H9 (cell line): ENCODE data around the gene GGT5. TPM values are rescaled to one million over a fixed set of nuclear protein-coding genes. Genes with fewer than 3 reads are reported as not detected.

Experiments
- DNase-seq: peaks from one replicate; pipeline ENCODE4 v3.0.0-alpha.2; 2017
- H2AFZ ChIP-seq: one replicate; pipeline ENCODE4 v1.6.1; 2013; ENCODE audit warnings: mild to moderate bottlenecking, low read length, control low read depth, moderate library complexity
- H2AK5ac ChIP-seq: 2 replicates; pipeline ENCODE4 v1.6.1; 2013; ENCODE audit warnings: low read length, control low read depth, mixed read lengths; ENCODE audit not compliant: insufficient read length
- H2BK120ac ChIP-seq: one replicate; pipeline ENCODE4 v1.6.1; 2013; ENCODE audit warnings: low read depth, mild to moderate bottlenecking, low read length, control low read depth, inconsistent platforms; ENCODE audit not compliant: poor library complexity, severe bottlenecking
- H2BK12ac ChIP-seq: 2 replicates; pipeline ENCODE4 v1.6.1; 2013; ENCODE audit warnings: low read length, control low read depth, mixed read lengths, low read depth; ENCODE audit not compliant: insufficient read length
- H2BK15ac ChIP-seq: 2 replicates; pipeline ENCODE4 v1.6.1; 2013; ENCODE audit warnings: low read depth, low read length, control low read depth
- H2BK20ac ChIP-seq: one replicate; pipeline ENCODE4 v1.6.1; 2013; ENCODE audit warnings: low read depth, mild to moderate bottlenecking, low read length, control low read depth, inconsistent platforms; ENCODE audit not compliant: poor library complexity, severe bottlenecking
- H2BK5ac ChIP-seq: 2 replicates; pipeline ENCODE4 v1.6.1; 2013; ENCODE audit warnings: low read length, control low read depth, mixed read lengths; ENCODE audit not compliant: insufficient read length
- H3K14ac ChIP-seq: 2 replicates; pipeline ENCODE4 v1.6.1; 2013; ENCODE audit warnings: low read length, control low read depth; ENCODE audit not compliant: insufficient read depth
- H3K18ac ChIP-seq: 2 replicates; pipeline ENCODE4 v1.6.1; 2013; ENCODE audit warnings: low read depth, mild to moderate bottlenecking, mixed read lengths, low read length, control low read depth; ENCODE audit not compliant: insufficient read length
- H3K23ac ChIP-seq: 2 replicates; pipeline ENCODE4 v1.6.1; 2013; ENCODE audit warnings: low read length, control low read depth, mixed read lengths, low read depth; ENCODE audit not compliant: insufficient read length
- H3K23me2 ChIP-seq: 2 replicates; pipeline ENCODE4 v1.6.1; 2013; ENCODE audit warnings: low read depth, mild to moderate bottlenecking, mixed read lengths, low read length, control low read depth; ENCODE audit not compliant: insufficient read length, poor library complexity, severe bottlenecking
- H3K27ac ChIP-seq: 2 replicates; pipeline ENCODE4 v1.5.1; 2013; ENCODE audit warnings: low read length, control low read depth, mixed read lengths, low read depth; ENCODE audit not compliant: insufficient read length
- H3K27me3 ChIP-seq: 2 replicates; pipeline ENCODE4 v1.6.1; 2013; ENCODE audit warnings: low read length, control low read depth, inconsistent platforms; ENCODE audit not compliant: insufficient read depth
- H3K4ac ChIP-seq: 2 replicates; pipeline ENCODE4 v1.6.1; 2013; ENCODE audit warnings: low read depth, mild to moderate bottlenecking, control low read depth, inconsistent platforms, low read length, moderate library complexity
- H3K4me1 ChIP-seq: 2 replicates; pipeline ENCODE4 v1.6.1; 2013; ENCODE audit warnings: low read length, control low read depth, inconsistent platforms; ENCODE audit not compliant: insufficient read depth
- H3K4me2 ChIP-seq: 2 replicates; pipeline ENCODE4 v1.6.1; 2013; ENCODE audit warnings: low read length, control low read depth, mixed read lengths; ENCODE audit not compliant: insufficient read length, insufficient read depth
- H3K56ac ChIP-seq: 2 replicates; pipeline ENCODE4 v1.6.1; 2013; ENCODE audit warnings: low read depth, mild to moderate bottlenecking, mixed read lengths, low read length, control low read depth; ENCODE audit not compliant: insufficient read length
- H3K79me1 ChIP-seq: 2 replicates; pipeline ENCODE4 v1.6.1; 2013; ENCODE audit warnings: low read depth, mild to moderate bottlenecking, moderate library complexity, low read length, control low read depth, inconsistent platforms; ENCODE audit not compliant: insufficient read depth, poor library complexity, severe bottlenecking
- H3K79me2 ChIP-seq: 2 replicates; pipeline ENCODE4 v1.6.1; 2013; ENCODE audit warnings: low read length, control low read depth, inconsistent platforms; ENCODE audit not compliant: insufficient read depth
- H3K9ac ChIP-seq: 2 replicates; pipeline ENCODE4 v1.6.1; 2013; ENCODE audit warnings: low read length, control low read depth, mixed read lengths; ENCODE audit not compliant: insufficient read length; ENCODE audit errors: extremely low read depth
- H3K9me3 ChIP-seq: one replicate; pipeline ENCODE4 v1.6.1; 2013; ENCODE audit warnings: low read depth, low read length, inconsistent platforms; ENCODE audit not compliant: control insufficient read depth
- H3T11ph ChIP-seq: one replicate; pipeline ENCODE4 v1.6.1; 2013; ENCODE audit warnings: mild to moderate bottlenecking, low read length, control low read depth, inconsistent platforms
- H4K20me1 ChIP-seq: one replicate; pipeline ENCODE4 v1.6.1; 2013; ENCODE audit not compliant: control insufficient read depth, insufficient read length, insufficient read depth
- H4K5ac ChIP-seq: 2 replicates; pipeline ENCODE4 v1.6.1; 2013; ENCODE audit warnings: low read depth, mild to moderate bottlenecking, mixed read lengths, low read length, control low read depth; ENCODE audit not compliant: insufficient read length
- H4K8ac ChIP-seq: replicated peaks from 2 replicates; pipeline ENCODE4 v1.6.1; 2013; ENCODE audit warnings: low read length, control low read depth, mixed read lengths, low read depth; ENCODE audit not compliant: insufficient read length
- H4K91ac ChIP-seq: 2 replicates; pipeline ENCODE4 v1.6.1; 2013; ENCODE audit warnings: low read depth, mild to moderate bottlenecking, moderate library complexity, mixed read lengths, low read length, control low read depth; ENCODE audit not compliant: insufficient read length
- H3K27ac Mint-ChIP-seq, 3 experiments: 2 replicates in 2 of 3; 3 replicates in 1 of 3; pipeline ENCODE4 v1.8.0; 2020 to 2021; ENCODE audit warnings: mixed read lengths in 3 of 3, mild to moderate bottlenecking in 1 of 3, moderate library complexity in 1 of 3
- H3K27me3 Mint-ChIP-seq: 2 replicates; pipeline ENCODE4 v1.8.0; 2021; ENCODE audit warnings: low read depth, mild to moderate bottlenecking, moderate library complexity, mixed read lengths
- H3K36me3 Mint-ChIP-seq, 3 experiments: 2 replicates in 2 of 3; 3 replicates in 1 of 3; pipeline ENCODE4 v1.8.0; 2020 to 2021; ENCODE audit warnings: low read depth in 3 of 3, mixed read lengths in 3 of 3; ENCODE audit not compliant: insufficient read depth in 1 of 3
- H3K4me1 Mint-ChIP-seq, 2 experiments: 2 replicates each; pipeline ENCODE4 v1.8.0; 2020; ENCODE audit warnings: mixed read lengths in 2 of 2
- H3K4me3 Mint-ChIP-seq, 2 experiments: 2 replicates in 1 of 2; 3 replicates in 1 of 2; pipeline ENCODE4 v1.8.0; 2020 to 2021; ENCODE audit warnings: mild to moderate bottlenecking in 2 of 2, mixed read lengths in 2 of 2, moderate library complexity in 1 of 2
- H3K9me3 Mint-ChIP-seq, 2 experiments: 2 replicates in 1 of 2; 3 replicates in 1 of 2; pipeline ENCODE4 v1.8.0; 2020; ENCODE audit warnings: mild to moderate bottlenecking in 2 of 2, mixed read lengths in 2 of 2, moderate library complexity in 1 of 2
- CTCF ChIP-seq: fragments of 200-600 bp; sonication (generic); conservative IDR thresholded peaks from 3 replicates; pipeline ENCODE4 v1.8.0; 2021; ENCODE audit warnings: antibody characterized with exemption, mild to moderate bottlenecking
- total RNA-seq: library from RNA; stranded (reverse); gene quantifications from 2 replicates; pipeline ENCODE4 v1.2.1, GENCODE V29; 2021

The GGT5 gene
- total RNA-seq, 1 experiment from 2014 or later, result 0.20 TPM

DNA sequence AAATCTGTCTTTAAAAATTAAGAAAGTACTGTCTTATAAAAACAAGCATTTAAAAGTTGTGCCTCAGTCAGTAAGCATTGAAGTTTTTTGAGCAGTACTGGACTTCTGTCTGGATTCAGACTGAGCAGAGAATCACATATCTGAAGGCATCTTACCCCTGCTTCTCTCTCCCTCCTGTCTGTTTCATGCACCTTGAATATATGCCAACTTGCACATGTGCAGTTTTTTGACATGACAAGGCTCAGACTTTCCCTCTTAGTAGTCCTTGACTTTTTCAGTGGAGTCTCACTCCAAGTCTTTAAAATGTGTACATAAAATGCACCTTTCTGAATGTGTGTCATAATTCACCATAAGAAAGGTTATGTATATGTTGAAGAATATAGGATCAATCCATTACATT is 45.6 kb upstream of the GGT5 start:
- peaks cover 18 to 22% of the 10 kb centered on the region in 2 experiments for H3K4me1 Mint-ChIP-seq

More for the DNA sequence above, 45.6 kb upstream of the GGT5 start:
- no peaks in the 10 kb centered on the region for H3K9me3 ChIP-seq
- no peak overlapping the region for H3K27ac Mint-ChIP-seq
- H3K4ac ChIP-seq, result no peak overlapping the region
- peaks cover 9% of the 10 kb centered on the region; the same call in 1 of the 2 replicates for H3K79me2 ChIP-seq
- H3K27me3 Mint-ChIP-seq, result no peaks in the 10 kb centered on the region
- no peaks in the 10 kb centered on the region for H3K4me1 ChIP-seq
- H3K27me3 ChIP-seq, result no peaks in the 10 kb centered on the region
- no peak overlapping the region for H3K27ac ChIP-seq
- no peak overlapping the region for H4K91ac ChIP-seq
- H4K8ac ChIP-seq, result no peak overlapping the region
- H3K56ac ChIP-seq, result no peak overlapping the region
- no peak overlapping the region for H2BK20ac ChIP-seq
- no peaks in the 10 kb centered on the region for H3K9me3 Mint-ChIP-seq
- H3K4me2 ChIP-seq, result no peak overlapping the region
- no peak overlapping the region for H3T11ph ChIP-seq
- H4K20me1 ChIP-seq, result no peaks in the 10 kb centered on the region
- no peak overlapping the region for H3K18ac ChIP-seq
- no peak overlapping the region for H2BK120ac ChIP-seq
- H2AFZ ChIP-seq, result no peak overlapping the region
- no peak for DNase-seq
- no peaks in the 10 kb centered on the region for H3K23me2 ChIP-seq
- no peak overlapping the region for H2BK15ac ChIP-seq
- H2AK5ac ChIP-seq, result no peak overlapping the region
- H3K9ac ChIP-seq, result no peak overlapping the region
- H4K5ac ChIP-seq, result no peak overlapping the region
- H3K14ac ChIP-seq, result no peak overlapping the region
- no peak overlapping the region for H2BK12ac ChIP-seq
- H3K79me1 ChIP-seq, result no peaks in the 10 kb centered on the region
- no peak for TF ChIP-seq CTCF
- H2BK5ac ChIP-seq, result no peak overlapping the region
- no peak overlapping the region for H3K4me3 Mint-ChIP-seq
- H3K23ac ChIP-seq, result no peak overlapping the region
- no peaks in the 10 kb centered on the region for H3K36me3 Mint-ChIP-seq
